GM12874 (cell line): Measurements from ENCODE around the gene NEFH.
A peak's percentile ranks its signal among the peaks of the same experiment; 100 is the strongest.

ENCODE experiments used
- CTCF ChIP-seq: IDR thresholded peaks from 2 replicates; pipeline ENCODE4 v1.5.1; 2011; ENCODE audit warnings: low read depth, mild to moderate bottlenecking, control low read depth, low read length, moderate library complexity; ENCODE audit not compliant: insufficient read depth

Gene NEFH

GRCh38 chr22:29464581-29464980, 15.4 kb upstream of the NEFH start:
- no peak for TF ChIP-seq CTCF

- no peak for TF ChIP-seq CTCF
Observed at GRCh38 chr22:29469755-29470154, 10.3 kb upstream of the NEFH start.

- TF ChIP-seq CTCF, result peak; percentile 97
Observed at GRCh38 chr22:29470159-29470855, 9.7 kb upstream of the NEFH start.

GRCh38 chr22:29473001-29473400, 7.0 kb upstream of the NEFH start:
- no peak for TF ChIP-seq CTCF

- TF ChIP-seq CTCF, result no peak
Observed at GRCh38 chr22:29475550-29475949, 4.5 kb upstream of the NEFH start.

GRCh38 chr22:29476116-29476515, 3.9 kb upstream of the NEFH start:
- no peak for TF ChIP-seq CTCF

GRCh38 chr22:29477723-29478318, 2.2 kb upstream of the NEFH start:
- TF ChIP-seq CTCF, result no peak
